Esophagus muscularis mucosa (tissue), 3 donors: ENCODE measurements around the gene IL31.

Experiments
- EP300 ChIP-seq: sonication (generic); formaldehyde crosslinking; IDR thresholded peaks from one replicate; pipeline ENCODE4 v1.6.1; 2017; ENCODE audit warnings: antibody characterized with exemption
- TF ChIP-seq, protein P1 (sequence below), 3 experiments: fragments of 200-600 bp in 2 of 3; fragments of 450-650 bp in 1 of 3; sonication (generic) in 2 of 3; IDR thresholded peaks; one replicate each; pipeline ENCODE4 v1.5.1; 2017 to 2019; ENCODE audit warnings: antibody characterized with exemption in 3 of 3, mild to moderate bottlenecking in 2 of 3, moderate library complexity in 1 of 3

DNA sequence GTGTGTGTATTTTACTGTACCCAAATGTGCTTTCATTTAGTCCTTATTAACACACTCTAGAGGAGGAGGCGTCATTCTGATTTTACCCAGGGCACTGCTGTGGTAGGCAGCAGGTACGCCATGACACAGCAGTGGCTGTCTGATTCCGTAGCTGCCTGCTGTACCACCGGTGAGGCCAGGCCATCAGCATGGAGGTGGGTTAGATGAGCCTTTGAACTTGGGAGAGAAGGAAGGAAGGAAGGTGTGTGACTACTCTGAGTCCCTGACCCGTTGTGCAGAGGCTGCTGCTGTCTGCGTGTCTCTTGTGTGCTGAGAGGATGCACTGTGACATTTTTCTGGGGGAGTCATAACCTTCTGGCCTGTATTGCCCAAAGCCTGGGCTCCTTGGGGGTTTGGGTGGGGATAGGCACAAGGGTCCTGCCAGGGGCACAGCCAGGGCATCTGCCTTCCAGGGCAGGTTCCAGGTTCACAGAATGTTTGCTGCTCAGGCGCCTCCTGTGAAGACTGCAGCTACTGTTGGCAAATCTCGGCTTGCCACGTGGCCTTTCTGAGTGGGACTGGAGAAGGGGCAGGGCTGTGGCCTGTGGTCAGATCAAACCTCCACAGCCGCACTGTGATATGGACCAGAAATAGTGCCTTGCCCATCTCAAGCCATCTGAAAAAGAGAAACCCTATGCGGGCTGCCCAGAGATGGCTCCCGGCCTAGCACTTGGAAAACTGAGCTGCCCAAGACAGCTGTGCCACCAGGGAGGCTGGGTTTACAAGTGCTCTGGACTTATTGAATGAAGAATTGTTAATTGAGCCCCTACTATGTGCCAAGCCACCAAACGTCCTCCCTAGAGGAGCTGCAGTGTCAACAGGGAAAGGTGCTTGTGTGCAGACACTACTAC lies 48.3 kb downstream of the IL31 start:
- TF ChIP-seq, protein P1, sequence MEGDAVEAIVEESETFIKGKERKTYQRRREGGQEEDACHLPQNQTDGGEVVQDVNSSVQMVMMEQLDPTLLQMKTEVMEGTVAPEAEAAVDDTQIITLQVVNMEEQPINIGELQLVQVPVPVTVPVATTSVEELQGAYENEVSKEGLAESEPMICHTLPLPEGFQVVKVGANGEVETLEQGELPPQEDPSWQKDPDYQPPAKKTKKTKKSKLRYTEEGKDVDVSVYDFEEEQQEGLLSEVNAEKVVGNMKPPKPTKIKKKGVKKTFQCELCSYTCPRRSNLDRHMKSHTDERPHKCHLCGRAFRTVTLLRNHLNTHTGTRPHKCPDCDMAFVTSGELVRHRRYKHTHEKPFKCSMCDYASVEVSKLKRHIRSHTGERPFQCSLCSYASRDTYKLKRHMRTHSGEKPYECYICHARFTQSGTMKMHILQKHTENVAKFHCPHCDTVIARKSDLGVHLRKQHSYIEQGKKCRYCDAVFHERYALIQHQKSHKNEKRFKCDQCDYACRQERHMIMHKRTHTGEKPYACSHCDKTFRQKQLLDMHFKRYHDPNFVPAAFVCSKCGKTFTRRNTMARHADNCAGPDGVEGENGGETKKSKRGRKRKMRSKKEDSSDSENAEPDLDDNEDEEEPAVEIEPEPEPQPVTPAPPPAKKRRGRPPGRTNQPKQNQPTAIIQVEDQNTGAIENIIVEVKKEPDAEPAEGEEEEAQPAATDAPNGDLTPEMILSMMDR (IDR thresholded peaks at IDR 0.05), result no peak
- no peak for TF ChIP-seq EP300
